Mucosa of descending colon (tissue), 3 donors: Measurements from ENCODE around the gene PABPC1L. TPM values are rescaled to one million over a fixed set of nuclear protein-coding genes. Genes with fewer than 3 reads are reported as not detected.
A peak's percentile ranks its signal among the peaks of the same experiment; 100 is the strongest.

Experiments used
- ATAC-seq: fragments of 200-7000 bp; cut with Tn5 transposase; one replicate; pipeline ENCODE4 v1.9.1; 2020; ENCODE audit warnings: mild to moderate bottlenecking, moderate library complexity
- DNase-seq, 3 donors: peaks; one replicate each; pipeline ENCODE4 v3.0.0-alpha.2; 2020
- H3K36me3 ChIP-seq: fragments of 200-600 bp; one replicate; pipeline ENCODE4 v1.8.0; 2021; ENCODE audit warnings: low read depth, mild to moderate bottlenecking
- H3K4me1 ChIP-seq: fragments of 200-600 bp; one replicate; pipeline ENCODE4 v1.8.0; 2021; ENCODE audit warnings: low read depth, mild to moderate bottlenecking
- H3K4me3 ChIP-seq: fragments of 200-600 bp; one replicate; pipeline ENCODE4 v1.8.0; 2021; ENCODE audit warnings: mild to moderate bottlenecking
- H3K9me3 ChIP-seq: fragments of 200-600 bp; one replicate; pipeline ENCODE4 v1.8.0; 2021; ENCODE audit warnings: mild to moderate bottlenecking
- CTCF ChIP-seq: fragments of 200-600 bp; IDR thresholded peaks from one replicate; pipeline ENCODE4 v1.8.0; 2022; ENCODE audit warnings: antibody characterized with exemption, mild to moderate bottlenecking
- intact Hi-C, 2 donors: fragments of 100-400 bp; cut with DNase I in 1 of 2; cut with micrococcal nuclease in 1 of 2; formaldehyde crosslinking; loops; one replicate each; pipeline versions ENCODE4 v1.11.0 to v1.11.1; 2022; cut with DNase I, micrococcal nuclease
- total RNA-seq, 3 donors: library from RNA; stranded (reverse); fragmentation: NEBNext Ultra II Directional in 2 of 3; extraction: Animal tissue kit (Norgen Biotek cat#: 25700) in 2 of 3; gene quantifications; one replicate each; pipeline versions ENCODE4 v1.2.1 to v1.2.4, GENCODE V29; 2021 to 2023
- donor health status: DM: no; HTN: no; CAD: no; lungs with moderate emphysema.
- donor health status: DM: no; HTN: no; CAD: no.
- donor health status: DM: no; HTN: yes; CAD: no.

Gene PABPC1L
- total RNA-seq, 3 donors from 2014 or later, result 13.3 to 21.6 (median 18.7) TPM

- no peak for ATAC-seq
- intact Hi-C loops, result no loop called here
- Histone ChIP-seq H3K36me3 (peaks cover 9% of the 10 kb centered on the region), H3K4me3 (no peak overlapping the region), H3K4me1 (peaks cover 6% of the 10 kb centered on the region), H3K9me3 (no peaks in the 10 kb centered on the region)
- no peak for TF ChIP-seq CTCF
- DNase-seq, result no peak
Measured at GRCh38 chr20:44956410-44956809, 46.5 kb downstream of the PABPC1L start.

- no peak for ATAC-seq
- no peak for DNase-seq
- H3K4me3 ChIP-seq, result no peak overlapping the region
- no peaks in the 10 kb centered on the region for H3K9me3 ChIP-seq
- TF ChIP-seq CTCF, result no peak
- H3K36me3 ChIP-seq, result peaks cover 4% of the 10 kb centered on the region
- intact Hi-C loops, result no loop called here
- H3K4me1 ChIP-seq, result peaks cover 6% of the 10 kb centered on the region
Measured at GRCh38 chr20:44958276-44958675, 48.4 kb downstream of the PABPC1L start.

GRCh38 chr20:44959082-44959637 is 49.3 kb downstream of the PABPC1L start:
- DNase-seq (no peak), ATAC-seq (no peak)
- H3K4me1 ChIP-seq, result peaks cover 6% of the 10 kb centered on the region
- no peak for TF ChIP-seq CTCF
- H3K36me3 ChIP-seq, result peaks cover 4% of the 10 kb centered on the region
- no peaks in the 10 kb centered on the region for H3K9me3 ChIP-seq
- intact Hi-C loops, result no loop called here
- H3K4me3 ChIP-seq, result peak overlapping the region; percentile 58

GRCh38 chr20:44959638-44960102 is 49.8 kb downstream of the PABPC1L start:
- intact Hi-C loops, result no loop called here
- peaks cover 6% of the 10 kb centered on the region for H3K4me1 ChIP-seq
- H3K4me3 ChIP-seq, result peak overlapping the region; percentile 58
- H3K9me3 ChIP-seq, result no peaks in the 10 kb centered on the region
- DNase-seq (peak in 2 of 3 donors; percentile 35 to 51), ATAC-seq (peak; percentile 36)
- TF ChIP-seq CTCF, result no peak
- H3K36me3 ChIP-seq, result peaks cover 4% of the 10 kb centered on the region

- TF ChIP-seq CTCF, result no peak
- no peaks in the 10 kb centered on the region for H3K9me3 ChIP-seq
- ATAC-seq (peak; percentile 99), DNase-seq (peak; percentile 97 to 99 (median 98))
- peaks cover 2% of the 10 kb centered on the region for H3K36me3 ChIP-seq
- H3K4me1 ChIP-seq, result peaks cover 6% of the 10 kb centered on the region
- H3K4me3 ChIP-seq, result peak within 1 kb of the TSS; percentile 58
- intact Hi-C loops, result no loop called here
Measured at GRCh38 chr20:44960103-44960852, 50.4 kb downstream of the PABPC1L start, which contains the start of gene TOMM34. Gene TOMM34, minus strand, starts transcription at chr20:44960397. Its CDS starts 64 bp downstream, at chr20:44960333.
